CD4-positive, alpha-beta T cell treated with Interleukin-2 at 100 ng/mL for 4 hours (primary cell): ENCODE measurements around the gene RNF133.

Source experiments
- DNase-seq: peaks from one replicate; pipeline ENCODE4 v3.0.0-alpha.2; 2020; ENCODE audit warnings: low spot score

RNF133 gene, protein sequence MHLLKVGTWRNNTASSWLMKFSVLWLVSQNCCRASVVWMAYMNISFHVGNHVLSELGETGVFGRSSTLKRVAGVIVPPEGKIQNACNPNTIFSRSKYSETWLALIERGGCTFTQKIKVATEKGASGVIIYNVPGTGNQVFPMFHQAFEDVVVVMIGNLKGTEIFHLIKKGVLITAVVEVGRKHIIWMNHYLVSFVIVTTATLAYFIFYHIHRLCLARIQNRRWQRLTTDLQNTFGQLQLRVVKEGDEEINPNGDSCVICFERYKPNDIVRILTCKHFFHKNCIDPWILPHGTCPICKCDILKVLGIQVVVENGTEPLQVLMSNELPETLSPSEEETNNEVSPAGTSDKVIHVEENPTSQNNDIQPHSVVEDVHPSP

DNA sequence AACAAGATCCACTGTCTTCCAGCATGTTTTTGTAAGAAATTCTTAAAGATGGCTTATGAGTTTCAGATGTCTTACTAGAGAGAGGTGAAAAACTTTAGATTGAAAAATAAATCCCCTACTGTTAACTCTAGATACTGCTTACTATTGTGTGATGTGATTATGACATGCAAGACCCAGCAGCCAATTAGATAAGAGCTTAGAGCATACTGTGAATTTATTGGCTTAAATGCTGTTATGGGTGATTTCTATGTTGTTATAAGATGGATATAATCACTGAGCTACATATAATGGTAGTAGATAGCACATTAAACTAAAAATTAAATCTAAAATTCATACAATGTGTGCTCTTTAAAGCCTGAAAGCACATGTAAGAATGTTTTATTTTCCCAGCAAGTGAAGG is at the start of gene RNF133:
TSS of gene RNF133 (minus strand) at position 101 of the 400 bp plus-strand sequence. CDS start 199 bp downstream, outside the sequence.
- no peak for DNase-seq

DNA sequence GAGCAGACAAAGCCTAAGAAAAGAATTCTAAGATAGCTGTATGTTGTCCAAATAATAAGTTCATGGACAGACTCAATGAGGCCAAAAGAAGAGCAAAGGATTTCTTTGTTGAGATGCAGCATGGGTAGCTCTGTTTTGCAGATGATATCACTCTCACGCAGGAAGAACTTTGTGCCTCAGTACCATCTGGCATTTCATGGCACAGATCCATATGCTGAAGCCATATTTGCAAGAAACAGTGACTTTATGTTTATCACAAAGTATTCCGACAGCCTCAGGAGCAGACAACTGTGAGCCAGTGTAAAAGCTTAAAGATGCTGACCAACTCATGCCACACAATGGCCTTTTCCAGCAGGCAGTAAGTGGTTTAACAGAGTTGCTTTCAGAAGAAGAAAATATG is 49.3 kb upstream of the RNF133 start:
- DNase-seq, result no peak

DNA sequence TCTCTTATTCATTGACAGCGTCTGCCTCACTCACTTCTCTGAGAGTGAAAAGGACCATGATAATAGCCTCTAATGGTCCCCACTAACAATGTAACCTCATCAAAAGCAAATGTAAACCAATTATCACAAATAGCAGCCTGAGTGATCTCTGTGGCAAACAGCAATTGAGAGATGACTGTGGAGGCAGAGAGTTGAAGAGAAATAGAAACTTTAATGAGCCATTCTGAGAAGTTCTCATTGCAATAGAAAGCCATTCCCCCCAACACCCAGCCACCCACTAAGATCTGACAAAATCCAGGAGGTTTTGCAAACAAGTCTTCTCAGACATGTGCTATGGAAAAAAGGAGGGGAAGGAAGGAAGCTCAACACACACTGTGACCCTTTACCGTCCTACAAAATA is 48.0 kb upstream of the RNF133 start:
- no peak for DNase-seq

GRCh38 chr7:122743211-122743610 is 44.3 kb upstream of the RNF133 start:
- no peak for DNase-seq

DNA sequence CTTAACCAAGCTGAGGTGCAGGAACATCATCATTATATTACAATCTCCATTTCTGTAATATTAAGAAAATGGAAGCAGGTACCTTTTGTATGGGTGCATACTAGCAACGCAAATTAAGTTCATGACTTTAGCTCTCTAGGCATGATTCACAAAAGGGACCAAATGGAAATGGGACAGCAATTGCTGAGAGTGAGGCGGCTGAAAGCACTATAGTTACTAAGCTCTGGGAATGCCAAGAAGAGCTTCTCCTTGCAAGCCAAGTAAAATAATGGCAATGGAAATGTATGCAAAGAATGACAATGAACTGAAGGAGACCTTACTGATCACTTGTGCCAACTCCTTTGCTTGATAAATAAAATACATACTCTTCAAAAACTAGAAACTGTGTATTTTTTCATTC is 40.0 kb upstream of the RNF133 start:
- DNase-seq, result no peak

GRCh38 chr7:122736183-122736582 is 37.3 kb upstream of the RNF133 start:
- no peak for DNase-seq

GRCh38 chr7:122727759-122728158 is 28.8 kb upstream of the RNF133 start:
- no peak for DNase-seq

DNA sequence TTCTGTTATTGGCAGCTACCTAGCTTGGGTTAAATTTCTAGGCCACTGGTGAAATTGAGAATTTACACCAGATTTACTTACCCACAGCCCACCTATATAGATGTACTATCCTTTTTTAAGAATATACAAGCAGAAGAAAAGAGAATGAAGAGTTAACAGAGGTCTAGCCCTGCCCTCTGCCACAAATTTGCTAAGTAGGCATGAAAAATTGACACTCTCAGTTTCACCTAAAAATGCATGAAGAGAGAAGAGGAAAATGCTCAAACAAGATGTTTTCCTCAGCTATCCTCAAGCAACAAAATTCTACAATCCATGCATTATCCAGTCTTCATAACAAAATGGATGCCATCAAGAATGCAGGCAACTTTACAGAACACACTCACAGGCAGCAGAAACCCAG is 28.4 kb upstream of the RNF133 start:
- no peak for DNase-seq

DNA sequence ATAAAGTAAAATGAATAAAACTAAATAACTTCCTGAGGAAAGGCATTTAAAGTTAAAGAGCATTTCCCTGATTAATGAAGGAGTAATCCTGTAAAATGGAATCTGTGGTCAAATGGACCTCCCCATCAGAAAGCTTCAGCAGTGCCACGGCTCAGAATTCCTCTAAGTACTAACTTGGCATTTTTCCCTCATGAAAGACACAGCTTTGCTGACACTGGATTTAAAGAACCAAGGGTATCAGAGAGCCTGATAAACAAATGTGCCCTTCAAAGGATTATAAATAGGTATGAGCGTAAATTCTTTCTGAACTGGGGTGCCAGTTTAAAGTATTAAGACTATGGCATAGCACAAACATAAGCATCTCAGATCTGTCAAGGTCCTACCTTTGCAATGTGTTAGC is 28.0 kb upstream of the RNF133 start:
- DNase-seq, result no peak

GRCh38 chr7:122724366-122724765 is 25.4 kb upstream of the RNF133 start:
- DNase-seq, result no peak

- no peak for DNase-seq
Observed at GRCh38 chr7:122719010-122719578, 20.2 kb upstream of the RNF133 start.

DNA sequence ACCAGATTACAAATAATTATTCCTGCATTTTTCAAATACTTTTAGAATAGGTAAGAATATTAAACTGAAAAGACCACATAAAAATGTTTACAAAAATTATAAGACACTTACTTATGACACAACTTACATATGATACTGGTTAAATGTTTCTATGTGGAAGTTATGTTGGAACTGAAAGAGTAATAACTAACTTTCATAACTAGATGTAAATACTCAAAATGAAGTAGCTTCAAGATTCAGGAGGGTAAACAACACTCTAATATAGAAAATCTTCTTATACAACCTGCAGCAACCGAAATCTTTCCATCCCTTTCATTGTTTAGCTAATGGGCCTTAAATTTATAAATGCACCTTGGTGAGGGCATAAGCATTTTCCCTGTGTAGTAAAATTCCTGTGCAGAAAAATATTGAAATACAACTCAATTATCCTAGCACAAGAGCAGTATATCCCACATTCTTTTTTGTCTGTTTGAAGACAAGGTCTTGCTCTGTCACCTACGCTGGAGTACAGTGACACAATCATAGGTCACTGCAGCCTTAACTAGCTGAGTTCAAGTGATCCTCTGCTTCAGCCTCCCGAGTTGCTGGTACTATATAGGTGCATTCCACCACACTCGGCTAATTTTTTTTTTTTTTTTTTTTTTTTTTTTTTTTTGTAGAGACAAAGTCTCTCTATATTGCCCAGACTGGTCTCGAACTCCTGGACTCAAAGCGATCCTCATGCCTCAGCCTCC is 18.6 kb upstream of the RNF133 start:
- DNase-seq, result no peak

- DNase-seq, result no peak
Observed at GRCh38 chr7:122715183-122715582, 16.3 kb upstream of the RNF133 start.

GRCh38 chr7:122710916-122711315 is 12.0 kb upstream of the RNF133 start:
- no peak for DNase-seq

DNA sequence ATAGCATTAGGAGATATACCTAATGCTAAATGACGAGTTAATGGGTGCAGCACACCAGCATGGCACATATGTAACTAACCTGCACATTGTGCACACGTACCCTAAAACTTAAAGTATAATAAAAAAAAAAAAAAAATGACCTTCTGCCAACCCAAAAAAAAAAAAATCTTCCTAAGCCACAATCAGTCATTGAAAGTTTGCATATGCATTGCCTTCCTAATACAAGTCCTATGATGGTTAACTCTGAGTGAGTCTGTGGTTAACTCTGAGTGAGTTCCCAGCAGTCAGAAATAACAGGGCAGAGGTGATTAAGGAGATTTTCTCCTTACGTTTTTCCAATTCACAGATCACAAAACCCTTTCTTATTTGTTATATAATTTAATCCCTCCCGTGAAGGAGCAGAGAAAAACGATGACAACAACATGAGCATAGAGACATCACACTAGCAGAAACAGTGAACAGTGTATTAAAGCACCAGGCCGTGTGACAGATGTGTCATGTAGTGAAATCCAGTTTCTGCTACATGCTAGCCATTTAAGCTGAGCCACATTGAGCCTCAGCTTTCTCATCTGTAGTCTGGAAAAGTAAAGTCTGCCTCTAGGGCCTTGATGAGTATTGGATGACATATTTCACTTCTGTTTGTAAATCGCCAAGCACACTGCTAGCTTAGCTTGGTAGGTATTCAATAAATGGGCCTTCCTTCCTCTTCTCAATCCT is 11.2 kb upstream of the RNF133 start:
- no peak for DNase-seq

DNA sequence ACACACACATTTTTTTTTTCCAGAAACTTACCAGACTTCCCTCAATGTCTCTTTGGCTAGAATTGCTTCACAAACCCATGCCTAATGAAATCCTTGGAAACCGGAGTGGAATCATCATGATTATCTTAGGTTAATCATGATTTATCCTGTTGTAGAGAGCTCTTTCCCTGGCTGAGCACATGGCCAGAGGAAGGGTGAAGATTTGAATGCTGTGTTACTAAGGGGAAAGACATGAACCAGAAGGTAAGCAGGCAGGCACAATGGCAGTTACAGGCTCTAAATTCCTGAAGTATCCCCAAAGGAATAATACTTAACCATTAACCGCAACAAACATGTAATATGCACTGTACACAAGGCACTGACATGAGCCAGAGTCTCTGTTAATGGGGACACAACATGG is 7.9 kb upstream of the RNF133 start:
- DNase-seq, result no peak

- no peak for DNase-seq
Observed at GRCh38 chr7:122702872-122703510, 4.1 kb upstream of the RNF133 start, which contains the start of gene RNF148. Gene RNF148, minus strand, starts transcription at chr7:122702922. Its CDS starts 172 bp downstream, at chr7:122702750.

GRCh38 chr7:122695816-122696215 is 3.1 kb downstream of the RNF133 start:
- DNase-seq, result no peak

DNA sequence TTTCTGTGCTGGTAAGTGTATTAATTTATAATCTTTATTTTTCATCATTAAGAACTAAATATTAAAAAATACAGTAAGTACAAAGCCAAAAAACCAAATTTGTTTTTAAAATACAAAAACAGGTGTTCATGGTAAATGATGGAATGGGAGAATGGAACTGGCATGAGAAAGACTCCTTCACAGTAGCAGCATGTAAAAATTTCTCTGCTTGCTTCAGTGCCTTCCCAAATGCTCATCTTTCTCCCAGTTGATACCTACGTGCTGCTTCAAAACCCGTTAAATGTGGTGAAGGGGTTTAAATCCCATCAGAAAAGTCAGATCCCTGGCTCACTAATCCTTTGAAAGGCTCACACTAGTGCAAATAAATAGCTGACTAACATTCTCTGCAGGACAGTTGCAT is 4.2 kb downstream of the RNF133 start:
- DNase-seq, result no peak

GRCh38 chr7:122692769-122693309 is 6.1 kb downstream of the RNF133 start:
- DNase-seq, result no peak

GRCh38 chr7:122691569-122692235 is 7.2 kb downstream of the RNF133 start:
- DNase-seq, result no peak
